Sigmoid colon (tissue), 4 donors: ENCODE results near the gene TEK.

ENCODE experiments used
- EP300 ChIP-seq, 4 donors: sonication (generic); formaldehyde crosslinking; IDR thresholded peaks; one replicate each; pipeline ENCODE4 v1.6.1; 2017; ENCODE audit warnings: antibody characterized with exemption in 4 of 4
- POLR2A ChIP-seq, 2 donors: fragments of 450-650 bp; IDR thresholded peaks; one replicate each; pipeline ENCODE4 v1.6.1; 2016; ENCODE audit warnings: antibody characterized with exemption in 2 of 2, mild to moderate bottlenecking in 2 of 2, moderate library complexity in 2 of 2
- POLR2AphosphoS5 ChIP-seq, 4 donors: sonication (generic); formaldehyde crosslinking; IDR thresholded peaks; one replicate each; pipeline ENCODE4 v1.6.1; 2017; ENCODE audit warnings: antibody characterized with exemption in 4 of 4
- TF ChIP-seq, protein P1 (sequence below), 4 experiments: fragments of 450-650 bp in 3 of 4; fragments of 200-600 bp in 1 of 4; IDR thresholded peaks; one replicate each; pipeline ENCODE4 v1.5.1; 2016 to 2019; ENCODE audit warnings: antibody characterized with exemption in 4 of 4, mild to moderate bottlenecking in 3 of 4, moderate library complexity in 2 of 4

- TF ChIP-seq, protein P1, sequence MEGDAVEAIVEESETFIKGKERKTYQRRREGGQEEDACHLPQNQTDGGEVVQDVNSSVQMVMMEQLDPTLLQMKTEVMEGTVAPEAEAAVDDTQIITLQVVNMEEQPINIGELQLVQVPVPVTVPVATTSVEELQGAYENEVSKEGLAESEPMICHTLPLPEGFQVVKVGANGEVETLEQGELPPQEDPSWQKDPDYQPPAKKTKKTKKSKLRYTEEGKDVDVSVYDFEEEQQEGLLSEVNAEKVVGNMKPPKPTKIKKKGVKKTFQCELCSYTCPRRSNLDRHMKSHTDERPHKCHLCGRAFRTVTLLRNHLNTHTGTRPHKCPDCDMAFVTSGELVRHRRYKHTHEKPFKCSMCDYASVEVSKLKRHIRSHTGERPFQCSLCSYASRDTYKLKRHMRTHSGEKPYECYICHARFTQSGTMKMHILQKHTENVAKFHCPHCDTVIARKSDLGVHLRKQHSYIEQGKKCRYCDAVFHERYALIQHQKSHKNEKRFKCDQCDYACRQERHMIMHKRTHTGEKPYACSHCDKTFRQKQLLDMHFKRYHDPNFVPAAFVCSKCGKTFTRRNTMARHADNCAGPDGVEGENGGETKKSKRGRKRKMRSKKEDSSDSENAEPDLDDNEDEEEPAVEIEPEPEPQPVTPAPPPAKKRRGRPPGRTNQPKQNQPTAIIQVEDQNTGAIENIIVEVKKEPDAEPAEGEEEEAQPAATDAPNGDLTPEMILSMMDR (IDR thresholded peaks at IDR 0.05) = no peak
- TF ChIP-seq POLR2A (IDR thresholded peaks at IDR 0.05) (no peak), POLR2AphosphoS5 (IDR thresholded peaks at IDR 0.05) (peak in 2 of 4 donors; percentile 50 to 51), EP300 (IDR thresholded peaks at IDR 0.05) (no peak)
These were observed 169.3 kb downstream of the TEK start for GRCh38 chr9:27278374-27278773.
